Heart left ventricle (tissue), 13 donors: ENCODE measurements around the gene PTCRA.

Experiments used
- POLR2A ChIP-seq, 2 donors: fragments of 450-650 bp; IDR thresholded peaks; one replicate each; pipeline ENCODE4 v1.6.1; 2017; ENCODE audit warnings: antibody characterized with exemption in 2 of 2, mild to moderate bottlenecking in 2 of 2, moderate library complexity in 2 of 2
- TF ChIP-seq, protein P1 (sequence below), 12 donors: fragments of 200-600 bp; sonication (generic) in 4 of 12; IDR thresholded peaks; one replicate each; pipeline versions ENCODE4 v1.5.0 to v1.8.0; 2018 to 2022; ENCODE audit warnings: antibody characterized with exemption in 12 of 12, mild to moderate bottlenecking in 5 of 12
- donor health status: ischemic (EF 13 %, LVEDD 7.1; RV severe dilation, severe dysfunction).
- donor health status: DM: no; HTN: yes; CAD: no.
- donor health status: DM: no; HTN: no; CAD: no.
- donor health status: ischemic (EF 25% LVEDD 6.9; RV normal size, moderate dysfunction).
- donor health status: ischemic (EF 25% LVEDD 5.7; RV mildly dilated, moderate dysfunction).
- donor health status: ischemic (EF 35%, LVEDD 5.7; RV mildly dilated, moderate dysfunction).
- donor health status: nonischemic (EF 11% LVEDD 7.7; RV severe dilation, severe dysfunction).
- donor health status: DM: yes; HTN: yes; CAD: no.
- donor health status: PGD.
- donor health status: ischemic (EF 29% LVEDD 5.4; RV normal size, mild dysfunction).
- donor health status: nonischemic (EF 23%, LVEDD 6.1; RV moderate dilation, normal function).

DNA sequence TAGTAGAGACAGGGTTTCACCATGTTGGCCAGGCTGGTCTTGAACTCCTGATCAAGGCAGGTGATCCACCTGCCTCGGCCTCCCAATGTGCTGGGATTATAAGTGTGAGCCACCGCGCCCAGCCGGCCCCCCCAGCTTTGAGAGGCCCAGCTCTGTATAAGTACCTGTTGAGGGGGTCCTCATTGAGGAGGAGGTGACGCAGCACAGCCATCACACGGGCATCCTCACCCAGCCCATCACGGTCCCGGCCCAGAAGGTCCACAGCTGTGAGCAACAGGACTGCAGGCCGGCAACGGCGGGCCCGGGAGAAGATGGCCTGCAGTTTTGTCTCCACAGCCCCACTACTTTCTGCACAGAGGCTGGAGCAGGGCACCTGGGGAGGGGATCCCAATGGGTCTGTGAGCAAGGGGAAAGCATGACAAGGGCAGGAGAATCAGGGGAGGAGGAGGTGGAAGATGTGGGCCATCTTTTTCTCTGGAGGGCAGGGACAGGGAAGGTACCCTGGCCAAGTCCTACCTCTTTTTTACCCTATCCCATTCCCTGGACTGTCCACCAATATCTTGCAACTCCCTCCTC lies 52.4 kb downstream of the PTCRA start:
- TF ChIP-seq POLR2A (IDR thresholded peaks at IDR 0.05) = no peak
- TF ChIP-seq, protein P1, sequence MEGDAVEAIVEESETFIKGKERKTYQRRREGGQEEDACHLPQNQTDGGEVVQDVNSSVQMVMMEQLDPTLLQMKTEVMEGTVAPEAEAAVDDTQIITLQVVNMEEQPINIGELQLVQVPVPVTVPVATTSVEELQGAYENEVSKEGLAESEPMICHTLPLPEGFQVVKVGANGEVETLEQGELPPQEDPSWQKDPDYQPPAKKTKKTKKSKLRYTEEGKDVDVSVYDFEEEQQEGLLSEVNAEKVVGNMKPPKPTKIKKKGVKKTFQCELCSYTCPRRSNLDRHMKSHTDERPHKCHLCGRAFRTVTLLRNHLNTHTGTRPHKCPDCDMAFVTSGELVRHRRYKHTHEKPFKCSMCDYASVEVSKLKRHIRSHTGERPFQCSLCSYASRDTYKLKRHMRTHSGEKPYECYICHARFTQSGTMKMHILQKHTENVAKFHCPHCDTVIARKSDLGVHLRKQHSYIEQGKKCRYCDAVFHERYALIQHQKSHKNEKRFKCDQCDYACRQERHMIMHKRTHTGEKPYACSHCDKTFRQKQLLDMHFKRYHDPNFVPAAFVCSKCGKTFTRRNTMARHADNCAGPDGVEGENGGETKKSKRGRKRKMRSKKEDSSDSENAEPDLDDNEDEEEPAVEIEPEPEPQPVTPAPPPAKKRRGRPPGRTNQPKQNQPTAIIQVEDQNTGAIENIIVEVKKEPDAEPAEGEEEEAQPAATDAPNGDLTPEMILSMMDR (IDR thresholded peaks at IDR 0.05) = no peak
